GM21515 (cell line): ENCODE measurements around the gene GOLGA6D.
"Not testable (repeated sequence)": the region's sequence is repeated elsewhere in the genome, so short reads cannot be mapped to it uniquely, and the experiment has no call there.

Experiments used
- ATAC-seq: cut with Tn5 transposase; IDR thresholded peaks from one replicate; pipeline ENCODE4 v1.9.1; 2021; ENCODE audit not compliant: unreplicated experiment

GOLGA6D gene

DNA sequence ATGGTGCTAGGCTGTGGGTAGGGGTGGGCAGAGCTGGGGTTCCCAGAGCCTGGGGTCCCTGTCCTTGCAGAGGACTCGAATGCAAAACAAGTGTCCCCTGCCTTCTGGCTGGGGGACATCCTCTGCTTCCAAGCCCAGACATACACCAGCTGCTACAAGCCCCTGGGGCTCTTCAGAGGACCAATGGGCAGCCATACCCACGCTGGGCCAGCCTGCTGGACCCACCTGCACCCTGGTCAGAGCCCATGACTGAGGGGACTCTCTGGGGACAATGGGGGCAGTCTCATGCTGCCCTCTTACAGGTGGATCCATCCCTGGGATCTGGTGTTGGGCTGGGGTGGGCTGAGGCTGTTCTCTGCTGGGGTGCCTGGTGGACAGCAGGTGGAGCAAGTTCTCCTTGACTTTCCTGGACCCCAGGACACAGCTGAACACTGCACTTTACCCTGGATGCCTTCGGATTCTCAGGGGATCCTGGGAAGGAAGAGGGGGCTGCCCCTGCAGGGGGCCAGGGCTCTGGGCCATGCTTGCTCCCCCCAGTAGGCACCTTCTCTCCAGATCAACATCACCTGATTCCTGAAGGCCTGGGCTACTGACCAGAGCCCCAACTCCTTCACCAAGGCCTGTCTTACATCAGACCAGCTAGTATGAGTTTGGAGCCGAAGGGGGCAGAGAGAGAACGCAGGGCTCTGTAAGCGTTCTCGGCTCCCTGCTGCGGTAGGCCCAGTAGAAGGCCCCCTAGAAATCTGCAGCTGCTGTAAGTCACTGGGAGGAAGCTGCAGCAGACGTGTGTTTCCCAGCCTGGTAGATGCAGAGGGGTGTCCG, 46.1 kb downstream of the GOLGA6D start:
- ATAC-seq: no peak

DNA sequence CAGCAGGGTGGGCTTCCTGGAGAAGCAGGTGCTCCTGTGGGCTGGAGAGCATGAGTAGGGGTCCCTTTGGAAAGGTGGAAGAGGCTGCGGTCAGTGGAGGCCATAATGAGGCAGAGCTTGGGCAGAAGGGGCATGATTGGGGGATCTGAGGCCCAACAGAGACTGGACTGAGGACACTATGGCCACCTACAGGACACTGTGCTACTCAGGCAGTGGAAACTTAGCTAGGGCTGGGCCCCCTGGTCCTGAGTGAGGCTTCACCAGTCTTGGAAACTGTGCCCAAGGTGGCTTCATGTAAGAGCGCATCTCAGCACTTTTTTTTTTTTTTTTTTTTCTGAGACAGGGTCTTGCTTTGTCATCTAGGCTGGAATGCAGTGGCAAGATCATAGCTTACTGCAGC, 46.9 kb downstream of the GOLGA6D start:
- no peak for ATAC-seq

GRCh38 chr15:75332093-75332492, 49.5 kb downstream of the GOLGA6D start:
- ATAC-seq: not testable (repeated sequence)

DNA sequence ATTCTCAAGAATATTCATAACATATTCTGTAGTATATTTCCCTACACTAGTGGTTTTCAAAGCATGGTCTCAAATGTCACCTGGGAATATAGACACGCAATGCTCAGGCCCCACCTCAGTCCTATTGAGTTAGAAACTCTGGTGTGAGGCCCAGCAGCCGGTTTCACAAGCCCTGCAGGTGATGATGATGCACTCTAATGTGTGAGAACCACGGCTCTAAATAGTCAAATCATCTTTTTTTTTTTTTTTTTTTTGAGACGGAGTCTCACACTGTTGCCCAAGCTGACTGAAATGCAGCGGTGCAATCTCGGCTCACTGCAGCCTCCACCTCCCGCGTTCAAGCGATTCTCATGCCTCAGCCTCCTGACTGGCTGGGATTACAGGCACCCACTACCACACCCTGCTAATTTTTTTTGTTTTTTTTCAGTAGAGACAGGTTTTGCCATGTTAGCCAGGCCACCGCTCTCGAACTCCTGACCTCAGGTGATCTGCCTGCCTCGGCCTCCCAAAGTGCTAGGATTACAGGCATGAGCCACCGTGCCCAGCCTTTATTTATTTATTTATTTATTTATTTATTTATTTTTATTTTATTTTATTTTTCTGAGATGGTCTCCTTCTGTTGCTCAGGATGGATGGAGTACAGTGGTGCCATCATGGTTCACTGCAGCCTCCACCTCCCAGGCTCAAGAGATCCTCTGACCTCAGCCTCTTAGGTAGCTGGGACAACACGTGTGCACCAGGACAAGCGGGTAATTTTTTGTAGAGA, 51.2 kb downstream of the GOLGA6D start:
- not testable (repeated sequence) for ATAC-seq

DNA sequence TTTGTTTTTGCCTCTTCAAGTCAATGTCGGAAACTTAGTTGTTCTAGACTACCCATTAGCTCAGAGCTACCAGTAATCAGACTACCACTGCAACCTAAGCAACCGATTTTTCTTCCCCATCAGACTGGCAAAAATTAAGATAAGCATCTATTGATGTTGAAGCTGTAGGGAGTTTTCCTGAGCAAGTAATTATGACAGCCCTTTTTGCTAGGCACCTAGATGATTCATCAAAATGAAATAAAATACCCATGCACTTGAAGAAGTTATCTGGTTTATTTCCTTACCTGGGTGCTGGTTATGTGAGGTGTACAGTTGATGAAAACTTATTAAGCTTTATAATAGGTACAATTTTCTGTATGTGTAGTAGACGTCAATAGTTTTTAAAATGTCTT, 52.7 kb downstream of the GOLGA6D start:
- ATAC-seq: no peak

DNA sequence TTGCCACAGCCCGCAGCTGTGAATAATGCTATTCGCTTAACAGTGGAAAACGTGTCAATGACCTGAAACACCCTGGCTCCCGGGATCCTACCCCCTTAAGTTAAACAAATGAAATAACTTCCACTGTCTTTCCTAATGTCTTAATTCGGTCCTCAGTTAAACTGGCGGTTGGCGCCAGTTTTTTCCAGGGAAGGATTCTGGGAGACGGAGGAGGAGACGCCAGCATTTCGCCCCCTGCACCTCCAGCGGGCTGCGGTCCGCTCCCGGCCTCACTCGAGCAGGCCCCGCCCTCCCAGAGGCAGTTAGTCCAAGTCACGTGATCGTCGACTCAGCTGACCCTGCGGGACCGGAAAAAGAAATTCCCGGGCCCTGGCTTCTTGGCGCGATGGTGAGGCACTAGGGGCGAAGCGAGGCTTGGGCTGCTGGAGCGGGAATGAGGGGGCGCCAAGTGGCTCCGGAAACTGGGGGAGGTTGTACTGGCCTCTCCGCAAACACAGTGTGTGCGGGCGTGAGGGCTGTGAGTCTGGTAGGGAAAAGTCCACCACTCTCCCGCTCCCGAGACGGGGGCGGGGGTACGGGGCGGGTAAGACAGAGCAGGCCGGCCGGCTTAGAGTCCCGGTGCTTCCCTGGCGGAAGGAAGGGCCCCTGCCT, 53.2 kb downstream of the GOLGA6D start, which contains the start of gene COMMD4:
TSS of gene COMMD4 (plus strand) at position 359 of the 651 bp plus-strand sequence. CDS start at position 386, 27 bp downstream.
- ATAC-seq: peak; percentile 70

DNA sequence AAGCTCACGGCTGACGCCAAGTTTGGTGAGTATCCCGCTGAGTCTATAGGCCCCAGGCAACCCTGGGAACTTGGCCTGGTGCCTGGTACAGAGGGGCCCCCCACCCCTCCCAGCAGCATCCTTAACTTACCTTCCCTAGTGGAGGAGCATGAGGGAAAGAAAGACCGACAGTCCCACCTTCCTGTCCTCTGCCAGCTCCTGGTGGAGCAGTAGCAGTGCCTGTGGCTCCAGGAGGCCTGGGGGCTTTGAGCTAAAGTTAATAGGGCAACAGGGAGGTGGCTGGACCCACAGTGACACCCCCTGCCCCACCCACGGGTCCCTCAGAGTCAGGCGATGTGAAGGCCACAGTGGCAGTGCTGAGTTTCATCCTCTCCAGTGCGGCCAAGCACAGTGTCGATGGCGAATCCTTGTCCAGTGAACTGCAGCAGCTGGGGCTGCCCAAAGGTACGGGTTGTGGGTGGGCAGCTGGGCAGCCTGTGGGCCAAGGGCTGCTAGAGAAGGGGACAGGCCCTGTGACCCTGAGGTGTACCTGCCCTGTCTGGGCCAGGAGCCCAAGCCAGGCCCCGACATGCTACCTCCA, 56.1 kb downstream of the GOLGA6D start:
- no peak for ATAC-seq

DNA sequence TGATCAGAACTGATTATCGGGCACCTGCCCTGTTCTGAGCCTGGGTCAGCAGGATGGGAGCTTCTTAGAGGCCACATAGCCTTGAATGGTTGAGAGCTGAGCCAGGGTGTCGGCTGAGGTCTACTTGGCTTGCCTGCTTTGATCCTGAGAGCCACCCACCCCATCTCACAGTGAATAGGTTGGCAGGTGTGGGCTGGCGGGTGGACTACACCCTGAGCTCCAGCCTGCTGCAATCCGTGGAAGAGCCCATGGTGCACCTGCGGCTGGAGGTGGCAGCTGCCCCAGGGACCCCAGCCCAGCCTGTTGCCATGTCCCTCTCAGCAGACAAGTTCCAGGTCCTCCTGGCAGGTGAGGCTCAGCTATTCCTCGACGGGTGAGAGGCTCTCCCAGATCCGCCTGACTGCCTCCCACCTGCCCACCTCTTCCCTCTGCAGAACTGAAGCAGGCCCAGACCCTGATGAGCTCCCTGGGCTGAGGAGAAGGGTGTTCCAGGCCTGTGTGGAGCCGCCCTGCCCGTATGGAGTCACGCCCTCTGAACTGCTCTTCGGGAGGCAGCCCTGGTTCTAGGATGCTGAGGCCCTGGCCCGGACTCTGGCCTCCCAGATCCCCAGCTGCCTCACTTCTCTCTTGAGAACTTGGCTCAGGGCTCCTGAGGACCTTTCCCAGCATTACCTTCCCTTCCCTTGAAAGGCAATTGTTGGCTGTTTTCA, 57.1 kb downstream of the GOLGA6D start:
- ATAC-seq: no peak

DNA sequence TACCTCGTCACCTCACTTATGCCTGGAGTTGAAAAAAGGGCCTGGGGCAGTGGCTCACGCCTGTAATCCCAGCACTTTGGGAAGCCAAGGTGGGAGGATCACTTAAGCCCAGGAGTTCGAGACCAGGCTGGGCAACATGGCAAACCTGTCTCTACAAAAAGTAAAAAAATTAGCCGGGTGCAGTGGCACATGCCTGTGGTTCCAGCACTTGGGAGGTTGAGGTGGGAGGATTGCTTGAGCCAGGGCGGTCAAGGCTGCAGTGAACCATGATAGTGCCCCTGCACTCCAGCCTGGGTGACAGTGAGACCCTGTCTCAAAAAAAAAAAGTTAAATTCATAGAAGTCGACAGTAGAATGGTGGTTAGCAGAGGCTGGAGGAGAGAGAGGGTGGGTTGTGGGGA, 59.6 kb downstream of the GOLGA6D start:
- ATAC-seq: no peak

DNA sequence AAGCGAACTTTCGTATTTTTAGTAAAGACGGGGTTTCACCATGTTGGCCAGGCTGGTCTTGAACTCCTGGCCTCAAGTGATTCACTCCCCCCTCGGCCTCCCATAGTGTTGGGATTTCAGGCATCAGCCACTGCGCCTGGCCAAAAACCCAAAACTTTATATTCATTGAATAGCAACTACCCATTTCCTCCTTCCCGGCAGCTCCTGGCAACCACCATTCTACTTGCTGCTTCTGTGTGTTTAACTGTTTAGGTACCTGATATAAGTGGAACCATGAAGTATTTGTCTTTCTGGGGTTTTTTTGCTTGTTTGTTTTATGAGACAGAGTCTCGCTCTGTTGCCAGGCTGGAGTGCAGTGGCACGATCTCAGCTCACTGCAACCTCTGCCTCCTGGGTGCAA, 61.3 kb downstream of the GOLGA6D start:
- ATAC-seq: not testable (repeated sequence)
